Amniotic stem cell (primary cell): Measurements from ENCODE around the gene IL1RAPL2.
"Not testable (repeated sequence)": the region's sequence is repeated elsewhere in the genome, so short reads cannot be mapped to it uniquely, and the experiment has no call there.

ENCODE experiments used
- DNase-seq: peaks from one replicate; lab custom pipeline; 2025; lab: John Stamatoyannopoulos, UW

Gene IL1RAPL2

DNA sequence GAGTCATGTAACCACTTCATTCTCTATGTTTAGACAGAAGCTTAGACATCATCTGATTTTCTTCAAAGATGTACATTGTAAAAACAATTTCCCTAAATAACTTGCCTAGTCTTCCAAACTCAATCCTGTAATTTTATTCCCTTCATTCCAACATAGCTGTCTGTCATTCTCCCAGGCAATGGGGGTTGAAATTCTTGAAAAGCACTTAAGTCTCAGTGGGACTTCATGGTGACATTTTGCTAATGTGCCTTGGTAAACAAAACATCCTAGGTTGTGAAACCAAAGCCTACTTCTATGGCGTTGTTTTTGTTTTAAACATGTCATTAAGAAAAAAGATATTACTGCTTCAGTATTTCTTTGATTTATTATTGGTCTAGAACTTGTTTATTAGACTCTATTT lies 1134.3 kb downstream of the IL1RAPL2 start:
- DNase-seq, result no peak

DNA sequence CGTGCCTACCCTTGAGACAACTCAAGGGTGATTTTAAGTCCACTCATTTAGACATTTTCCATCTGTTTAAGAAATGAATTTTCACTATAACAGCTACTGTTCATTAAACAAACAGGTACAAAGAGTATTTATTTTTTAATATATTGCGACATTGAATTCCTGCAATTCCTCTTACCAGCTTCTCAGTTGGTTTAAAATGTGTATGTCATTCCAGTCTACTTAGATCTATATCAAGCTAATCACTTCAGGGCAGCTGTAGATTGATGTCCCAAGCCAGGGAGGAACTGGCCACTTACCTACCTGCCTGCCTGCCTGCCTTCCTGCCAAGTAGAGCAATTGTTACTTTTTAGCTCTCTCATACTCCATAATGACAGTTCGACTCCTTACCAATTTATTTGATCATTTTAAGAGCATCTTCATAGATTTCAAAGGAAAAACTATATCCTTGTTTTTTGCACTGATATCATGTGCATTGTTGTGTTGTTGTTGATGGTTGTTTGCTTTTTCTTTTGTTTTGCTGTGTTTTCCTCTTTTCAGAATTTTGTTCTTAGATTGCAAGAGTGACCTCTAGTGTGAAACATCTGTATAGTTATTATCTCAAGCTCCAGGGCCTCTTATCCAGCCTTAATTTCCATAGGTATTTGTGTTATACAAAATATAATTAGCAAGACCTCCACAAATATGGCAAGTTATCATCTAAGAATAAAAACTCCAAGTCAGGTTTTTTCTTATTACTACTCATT lies 1135.5 kb downstream of the IL1RAPL2 start:
- DNase-seq, result no peak

DNA sequence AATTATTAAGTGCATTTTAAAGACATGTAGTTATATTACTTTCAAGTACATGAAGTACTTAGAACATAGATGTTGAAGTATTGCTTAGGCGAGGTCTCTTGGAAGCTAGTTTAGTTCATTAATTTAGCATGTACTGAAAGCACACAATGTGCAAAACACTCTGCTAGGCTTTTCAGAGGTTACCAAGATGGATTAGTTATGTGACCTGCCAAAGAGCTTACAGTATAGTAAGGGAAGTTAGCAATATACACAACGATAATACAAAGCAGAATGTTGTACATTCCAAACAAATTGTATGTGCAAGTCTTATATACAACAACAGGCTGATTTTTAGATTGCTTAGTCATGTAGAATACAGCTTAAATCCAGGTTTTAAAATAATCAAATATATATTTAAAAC lies 1137.9 kb downstream of the IL1RAPL2 start:
- no peak for DNase-seq

DNA sequence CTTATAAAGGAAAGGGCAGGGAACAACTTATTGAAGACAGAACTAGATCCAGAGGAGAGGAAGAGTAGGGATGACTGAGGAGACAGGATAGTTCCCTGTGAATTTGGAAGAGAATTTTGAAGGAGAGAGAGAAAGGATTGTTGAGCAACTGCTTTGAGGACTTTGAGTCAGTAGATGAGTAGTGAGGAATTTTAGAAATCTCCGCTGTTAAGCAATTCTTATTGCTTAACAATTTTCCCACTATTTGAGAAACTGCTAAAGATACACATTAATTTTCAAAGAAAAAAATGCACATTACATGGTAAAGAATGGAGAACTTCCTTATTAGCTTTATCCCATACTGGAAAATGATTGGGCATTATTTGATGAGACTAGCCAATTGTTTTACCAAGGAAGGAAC lies 1140.0 kb downstream of the IL1RAPL2 start:
- DNase-seq, result no peak

DNA sequence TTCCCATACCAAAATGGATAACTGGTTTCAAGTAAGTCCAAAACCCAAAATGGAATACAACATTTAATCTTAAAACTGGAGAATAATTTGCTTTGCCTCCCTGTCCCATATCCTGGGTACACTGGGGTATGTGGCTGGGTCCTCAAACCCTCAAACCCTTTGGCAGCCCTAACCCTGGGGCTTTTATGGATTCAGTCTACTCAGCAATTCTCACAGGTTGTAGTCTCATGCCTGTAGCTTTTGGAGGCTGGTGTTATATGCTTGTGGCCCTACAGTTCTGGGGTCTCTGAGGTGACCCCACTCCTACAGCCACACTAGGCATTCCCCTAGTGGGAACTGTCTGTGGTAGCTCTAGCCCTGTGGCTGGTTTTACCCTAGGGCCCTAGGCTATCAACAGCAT lies 1145.8 kb downstream of the IL1RAPL2 start:
- no peak for DNase-seq

DNA sequence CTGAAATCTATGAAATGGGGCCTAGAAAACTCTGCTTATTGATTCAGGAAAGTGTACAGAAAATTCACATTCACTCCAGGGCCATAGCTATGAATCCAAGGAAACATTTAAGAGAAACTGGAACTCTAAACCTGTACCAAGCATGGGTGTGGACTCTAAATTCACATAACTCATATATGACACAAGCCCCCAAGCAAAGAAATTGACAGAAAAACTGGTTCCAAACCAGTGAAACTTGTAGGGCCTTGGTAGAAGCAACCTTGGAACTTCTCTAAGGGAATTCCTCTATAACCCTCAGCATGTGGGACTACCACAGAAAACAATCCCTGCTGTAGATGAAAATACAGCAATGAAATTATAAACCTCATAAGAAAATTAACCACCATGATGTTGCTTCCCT lies 1149.7 kb downstream of the IL1RAPL2 start:
- no peak for DNase-seq

DNA sequence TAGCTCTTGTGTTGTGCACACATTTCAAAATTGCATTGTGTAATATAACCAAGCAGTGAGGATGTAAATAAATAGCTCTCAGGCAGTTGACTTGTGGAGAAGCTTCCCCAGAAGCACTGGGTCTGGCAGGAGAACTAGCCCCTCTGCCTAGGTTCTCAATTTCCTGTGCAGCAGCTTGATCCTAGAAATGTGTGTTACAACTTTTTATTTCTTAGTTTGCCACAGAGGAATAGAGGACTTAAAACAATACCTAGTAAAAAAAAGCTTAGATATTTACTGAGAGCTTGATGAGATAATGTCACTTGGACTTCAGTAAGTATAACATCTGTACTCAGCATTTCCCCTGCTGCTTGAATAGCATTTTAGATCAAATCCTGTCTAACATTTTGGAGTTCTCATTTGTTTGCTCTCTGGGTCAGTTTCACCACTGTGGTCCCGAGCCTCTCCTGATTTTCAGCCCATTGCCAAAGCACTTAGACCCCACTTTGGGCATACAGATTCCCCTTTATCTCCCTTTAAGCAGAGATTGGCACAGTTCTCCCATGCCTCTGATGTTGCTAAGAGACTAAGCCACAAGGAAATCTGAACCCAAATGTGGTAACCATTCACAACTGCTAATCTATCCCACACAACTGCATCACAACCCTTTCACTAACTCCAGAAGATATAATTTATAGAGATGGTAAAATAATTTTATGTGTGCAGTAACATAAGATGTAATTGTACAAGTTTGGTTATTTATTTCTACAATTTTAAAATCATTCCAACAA lies 1158.2 kb downstream of the IL1RAPL2 start:
- DNase-seq, result no peak

DNA sequence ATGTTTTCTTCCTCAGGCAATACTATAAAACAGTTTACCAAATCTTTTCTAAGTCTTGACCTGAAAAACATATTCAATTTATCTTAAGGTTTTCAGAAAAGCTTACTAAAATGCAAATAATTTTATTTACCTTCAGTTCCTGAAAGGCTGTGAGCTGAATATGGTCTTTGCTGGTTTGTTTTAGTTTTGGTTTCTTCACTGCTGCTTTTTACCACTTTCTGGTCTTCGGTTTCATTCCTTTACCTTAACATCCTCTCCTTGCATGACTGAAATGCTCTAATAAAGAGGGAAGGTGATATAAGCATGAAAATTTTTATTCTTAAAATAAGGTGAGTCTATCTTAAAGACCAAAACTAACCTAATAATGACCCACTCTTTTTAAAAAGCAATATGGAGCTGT lies 1159.2 kb downstream of the IL1RAPL2 start:
- no peak for DNase-seq

DNA sequence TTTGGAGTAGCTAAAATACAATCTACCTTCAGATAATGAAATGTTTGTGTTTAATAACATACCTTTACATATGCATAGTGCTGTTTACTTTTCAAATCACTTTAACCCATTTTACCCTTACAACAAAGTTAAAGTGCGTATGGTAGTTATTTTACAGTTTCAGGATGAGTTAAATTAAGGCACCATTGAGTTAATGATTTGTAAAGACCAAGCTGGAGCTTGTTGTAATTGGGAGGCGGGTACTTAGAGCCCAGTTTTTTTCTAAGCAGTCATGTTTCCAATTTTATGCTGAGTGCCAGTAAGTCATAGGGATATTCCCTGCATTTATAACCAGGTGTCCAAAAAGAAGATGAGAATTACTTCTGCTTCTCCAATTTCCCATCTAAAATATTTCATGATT lies 1172.2 kb downstream of the IL1RAPL2 start:
- no peak for DNase-seq

DNA sequence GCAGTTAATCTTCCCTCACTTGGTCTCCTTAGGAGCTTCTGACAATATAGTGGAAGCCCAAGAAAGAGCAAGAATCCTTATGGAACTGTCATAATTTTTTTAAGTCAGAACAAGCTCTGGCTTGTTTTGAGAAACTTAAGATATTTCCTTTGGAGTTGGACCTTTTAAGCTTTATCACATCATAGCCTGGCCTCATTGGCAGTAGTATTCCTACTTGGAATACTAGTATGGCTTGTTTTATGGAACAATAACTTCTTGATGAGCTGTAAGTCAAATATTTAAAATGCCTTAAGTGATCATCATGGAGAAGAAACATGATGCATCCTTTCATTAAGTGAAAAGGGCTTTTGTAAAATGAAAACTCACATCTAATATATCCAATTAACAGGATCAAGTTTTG lies 1178.3 kb downstream of the IL1RAPL2 start:
- DNase-seq, result no peak

DNA sequence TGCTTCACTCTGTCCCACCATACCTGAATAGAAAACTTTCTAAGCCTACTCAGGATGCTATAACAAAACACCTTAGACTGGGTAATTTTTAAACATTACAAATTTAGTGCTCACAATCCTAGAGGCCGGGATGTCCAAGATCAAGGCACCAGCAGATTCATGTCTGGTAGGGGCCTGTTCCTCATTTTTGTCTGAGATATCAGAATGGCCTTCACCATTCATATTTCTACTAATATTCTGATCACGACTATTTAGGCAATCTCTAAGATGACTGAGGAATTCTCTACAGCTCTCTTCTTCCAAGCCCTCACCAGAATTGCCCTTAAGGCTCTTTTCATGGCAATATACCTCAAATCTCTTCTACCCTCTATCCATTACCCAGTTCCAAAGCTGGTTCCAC lies 1178.9 kb downstream of the IL1RAPL2 start:
- DNase-seq, result no peak

DNA sequence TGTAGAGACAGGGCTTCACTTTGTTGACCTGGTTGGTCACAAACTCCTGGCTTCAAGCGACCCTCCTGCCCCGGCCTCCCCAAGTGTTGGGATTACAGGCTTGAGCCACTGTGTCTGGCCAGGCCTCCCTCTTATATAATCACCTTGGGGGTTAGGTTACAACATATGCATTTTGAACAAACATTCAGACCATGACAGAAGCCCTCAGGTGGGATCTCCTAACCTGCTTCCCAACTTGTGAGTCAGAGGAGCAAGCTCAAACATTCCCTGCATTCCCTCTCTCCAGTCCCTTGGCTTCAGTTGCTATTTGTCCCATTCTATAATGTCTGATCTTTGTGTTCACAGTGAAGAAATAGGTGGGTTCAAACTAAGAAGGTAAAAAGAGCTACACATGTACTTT lies 1179.9 kb downstream of the IL1RAPL2 start:
- DNase-seq, result no peak

DNA sequence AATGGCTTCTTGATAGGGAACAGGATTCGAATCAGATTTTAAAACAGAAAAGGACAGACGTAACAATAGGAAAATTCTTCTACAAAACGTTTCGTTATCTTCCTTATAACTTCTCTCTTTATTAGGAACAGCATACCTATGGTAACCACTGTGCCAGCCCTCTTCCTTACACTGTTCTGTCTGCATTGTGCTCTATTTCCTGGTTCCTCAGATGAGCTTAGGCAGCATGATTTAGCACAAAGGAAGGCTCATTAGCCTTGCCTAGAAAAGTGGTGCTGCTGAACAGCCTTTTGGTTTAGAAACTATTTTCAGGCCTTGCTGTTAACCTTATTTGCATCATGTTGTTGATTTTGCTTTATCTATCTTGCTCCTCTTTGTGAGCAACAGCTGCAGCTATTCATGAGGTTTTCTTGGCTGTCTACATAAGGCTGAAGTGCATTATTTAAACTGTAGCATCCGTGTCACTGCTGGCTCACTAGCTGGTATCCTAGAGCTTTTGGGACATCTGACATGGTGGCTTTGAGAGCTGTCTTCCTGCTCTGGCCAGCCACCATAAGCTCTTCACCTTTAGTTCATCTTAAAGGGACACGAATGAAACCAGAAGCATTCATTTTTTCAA lies 1186.4 kb downstream of the IL1RAPL2 start:
- no peak for DNase-seq

DNA sequence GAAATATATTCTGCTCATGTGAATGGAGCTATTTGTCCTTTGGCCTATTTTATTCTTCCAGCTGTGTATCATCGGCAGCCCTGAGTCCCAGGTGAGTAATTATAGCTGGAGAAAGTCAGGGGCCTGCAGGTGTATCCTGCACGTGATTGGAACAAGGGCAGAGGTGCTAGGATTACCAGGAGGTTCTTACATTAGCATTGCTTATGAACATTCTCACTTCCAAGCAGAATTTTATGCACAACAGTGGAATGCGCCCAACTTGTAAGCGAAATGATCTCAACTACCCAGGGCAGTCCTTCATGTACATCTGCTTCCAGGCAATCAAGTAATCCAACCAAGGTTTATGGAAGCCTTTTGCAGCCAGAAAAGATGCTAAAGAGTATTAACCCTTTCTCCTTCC lies 1187.4 kb downstream of the IL1RAPL2 start:
- DNase-seq, result no peak

DNA sequence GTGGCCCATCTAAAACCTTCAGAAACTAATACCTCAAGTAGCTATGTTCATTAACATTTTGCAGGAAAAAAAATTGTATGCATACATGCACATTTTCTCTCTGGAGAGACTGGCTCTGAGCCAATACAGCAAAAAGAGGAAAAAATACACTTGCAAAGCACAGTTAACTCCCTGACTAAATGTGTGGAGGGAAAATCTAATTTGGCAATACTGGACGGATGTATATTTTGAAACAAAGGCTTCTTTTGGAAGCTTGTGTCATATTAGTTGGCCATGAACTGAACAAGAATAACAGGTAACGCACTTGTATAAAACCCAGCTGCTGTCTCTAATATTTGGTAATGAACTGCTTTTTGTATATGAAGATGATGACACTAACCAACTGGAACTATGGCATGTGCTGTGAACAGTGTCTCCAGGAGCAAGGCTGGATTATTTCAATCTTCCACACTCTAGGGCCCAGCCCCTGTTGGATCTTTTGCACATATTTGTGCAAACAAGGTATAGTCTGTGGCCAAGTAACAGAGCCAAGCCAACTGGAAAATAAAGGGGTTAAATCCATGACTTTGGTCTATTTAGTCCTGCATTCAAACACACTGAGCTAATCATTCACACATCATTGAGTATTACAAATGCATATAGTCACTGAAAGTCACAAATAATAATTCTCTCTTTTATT lies 1188.4 kb downstream of the IL1RAPL2 start:
- DNase-seq, result no peak

DNA sequence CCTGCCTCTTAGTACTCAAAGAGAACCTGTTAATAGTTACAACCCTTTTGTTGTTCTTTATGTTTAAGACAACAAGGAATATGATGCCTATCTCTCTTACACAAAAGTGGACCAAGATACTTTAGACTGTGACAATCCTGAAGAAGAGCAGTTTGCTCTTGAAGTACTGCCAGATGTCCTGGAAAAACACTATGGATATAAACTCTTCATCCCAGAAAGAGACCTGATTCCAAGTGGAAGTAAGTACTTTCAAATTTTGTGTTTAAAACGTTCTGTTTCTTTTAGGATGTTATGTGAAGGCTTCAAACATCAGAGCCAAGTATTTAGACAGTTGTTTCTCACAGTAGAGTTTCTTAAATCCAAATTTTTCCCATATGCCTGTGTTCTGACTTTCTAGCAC lies 1189.1 kb downstream of the IL1RAPL2 start:
- DNase-seq, result no peak

DNA sequence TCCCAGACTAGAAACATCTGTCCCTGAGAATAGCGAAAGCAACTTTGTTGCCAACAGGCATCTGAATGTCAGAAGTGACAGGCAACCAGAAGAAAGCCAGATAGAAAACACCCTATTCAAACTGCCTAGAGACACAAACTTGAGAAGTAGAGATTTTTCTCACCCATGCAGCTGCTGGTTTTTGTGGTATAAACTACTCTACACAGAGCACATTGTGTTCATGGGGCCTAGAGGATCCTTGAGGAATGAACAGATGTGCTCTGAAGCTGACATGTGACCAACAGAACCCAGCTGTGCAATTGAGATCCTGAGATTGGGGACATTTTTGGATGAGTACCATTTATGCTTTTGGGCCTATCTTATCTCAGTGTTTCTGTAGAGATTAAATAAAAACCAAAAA lies 1192.8 kb downstream of the IL1RAPL2 start:
- DNase-seq, result no peak

DNA sequence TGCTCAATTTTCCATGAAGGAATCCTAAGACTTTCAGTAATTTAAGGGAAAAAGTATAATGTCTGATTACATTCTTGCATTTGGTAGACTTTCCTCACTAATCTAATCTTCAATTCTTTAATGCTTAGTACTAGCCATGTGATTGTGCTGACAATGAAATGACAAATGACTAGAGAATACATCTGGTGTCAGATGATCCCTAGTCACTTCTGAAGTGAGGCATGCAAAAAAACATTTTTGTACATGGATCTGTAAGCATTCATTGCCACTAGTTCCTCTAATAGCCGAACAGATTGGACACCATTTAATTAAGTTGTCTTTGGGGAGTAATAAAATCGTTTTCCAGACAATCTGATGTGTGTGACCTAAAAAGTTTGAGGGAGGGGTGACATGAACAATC lies 1193.6 kb downstream of the IL1RAPL2 start:
- no peak for DNase-seq

DNA sequence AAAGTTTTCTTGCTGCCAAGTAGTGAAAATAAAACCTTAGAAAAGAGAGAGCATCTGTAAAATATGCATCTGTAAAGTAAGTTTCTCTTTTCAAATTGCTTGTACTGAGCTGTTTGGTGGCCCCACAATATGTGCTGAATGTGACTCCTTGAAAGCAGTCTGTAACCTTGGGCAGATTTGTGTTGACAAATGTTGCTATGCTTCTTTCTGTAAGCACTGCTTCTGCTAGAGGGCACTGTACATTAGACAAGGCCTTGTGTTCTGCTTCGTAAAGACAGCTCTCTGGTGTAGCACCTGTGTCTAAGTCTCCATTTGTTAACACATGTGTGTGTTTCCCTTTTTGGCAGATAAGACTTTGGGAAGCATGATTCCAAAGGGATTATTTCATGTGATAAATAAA lies 1199.7 kb downstream of the IL1RAPL2 start:
- DNase-seq, result no peak

DNA sequence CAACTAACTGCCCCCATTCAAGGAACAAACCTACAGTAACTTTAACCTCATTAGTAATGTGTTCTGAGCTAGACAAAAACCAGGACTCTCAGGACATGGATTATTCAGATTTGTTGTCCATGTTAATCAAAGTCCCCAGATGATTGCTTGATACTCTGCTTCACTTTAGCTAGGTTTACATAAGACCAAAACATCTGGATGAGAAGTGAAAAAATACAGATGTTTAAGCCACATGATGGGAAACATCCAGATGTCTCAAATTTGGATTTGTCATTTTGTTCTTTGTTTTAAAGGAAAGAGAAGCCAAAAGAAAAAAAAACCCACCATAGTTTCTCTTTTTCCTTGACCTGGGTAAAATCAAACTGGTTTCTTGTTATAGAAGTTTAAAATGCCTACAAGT lies 1207.8 kb downstream of the IL1RAPL2 start:
- no peak for DNase-seq

DNA sequence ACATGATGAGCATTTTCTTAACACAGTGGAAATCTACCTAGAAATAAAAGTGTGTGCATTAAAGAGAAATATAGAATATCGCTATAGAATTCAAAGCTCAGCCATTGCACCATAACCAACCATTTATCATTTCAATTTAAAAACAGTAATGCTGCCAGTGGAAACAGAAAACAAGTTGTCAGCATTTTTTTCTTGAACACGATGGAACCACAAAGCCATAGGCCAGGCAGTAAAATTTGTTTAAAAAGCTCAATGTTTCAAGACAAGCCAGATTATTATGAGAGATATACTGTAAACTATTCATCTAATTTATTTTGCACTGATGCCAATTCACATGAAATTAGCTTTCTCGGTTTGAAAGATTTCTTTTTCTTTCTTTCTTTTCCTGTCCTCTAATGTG lies 1209.7 kb downstream of the IL1RAPL2 start:
- DNase-seq, result no peak

DNA sequence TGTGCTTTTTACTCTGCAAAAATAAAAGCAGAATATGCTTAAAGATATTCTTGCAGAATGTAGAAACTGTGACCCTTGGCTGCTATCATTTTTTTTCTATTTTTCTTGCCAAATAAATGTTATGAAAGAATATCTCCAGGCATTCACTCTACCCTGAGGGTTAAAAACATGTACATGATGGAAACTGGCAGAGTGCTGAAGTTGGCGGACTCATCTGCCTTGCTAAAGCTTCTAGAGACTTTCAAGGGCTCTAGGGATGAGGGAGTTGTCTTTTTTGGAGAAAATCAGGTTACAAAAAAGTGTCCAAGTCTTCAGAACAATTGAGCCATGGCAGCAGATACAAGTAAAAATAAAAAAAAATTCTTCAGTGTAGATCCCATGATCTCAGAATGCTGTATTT lies 1215.8 kb downstream of the IL1RAPL2 start:
- no peak for DNase-seq

DNA sequence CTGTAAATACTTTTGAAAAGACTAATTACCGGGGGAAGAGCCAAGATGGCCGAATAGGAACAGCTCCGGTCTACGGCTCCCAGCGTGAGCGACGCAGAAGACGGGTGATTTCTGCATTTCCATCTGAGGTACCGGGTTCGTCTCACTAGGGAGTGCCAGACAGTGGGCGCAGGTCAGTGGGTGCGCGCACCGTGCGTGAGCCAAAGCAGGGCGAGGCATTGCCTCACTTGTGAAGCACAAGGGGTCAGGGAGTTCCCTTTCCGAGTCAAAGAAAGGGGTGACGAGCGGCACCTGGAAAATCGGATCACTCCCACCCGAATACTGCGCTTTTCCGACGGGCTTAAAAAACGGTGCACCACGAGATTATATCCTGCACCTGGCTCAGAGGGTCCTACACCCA lies 1230.9 kb downstream of the IL1RAPL2 start:
- not testable (repeated sequence) for DNase-seq
